ENCODE data around the gene RBM20.

DNA sequence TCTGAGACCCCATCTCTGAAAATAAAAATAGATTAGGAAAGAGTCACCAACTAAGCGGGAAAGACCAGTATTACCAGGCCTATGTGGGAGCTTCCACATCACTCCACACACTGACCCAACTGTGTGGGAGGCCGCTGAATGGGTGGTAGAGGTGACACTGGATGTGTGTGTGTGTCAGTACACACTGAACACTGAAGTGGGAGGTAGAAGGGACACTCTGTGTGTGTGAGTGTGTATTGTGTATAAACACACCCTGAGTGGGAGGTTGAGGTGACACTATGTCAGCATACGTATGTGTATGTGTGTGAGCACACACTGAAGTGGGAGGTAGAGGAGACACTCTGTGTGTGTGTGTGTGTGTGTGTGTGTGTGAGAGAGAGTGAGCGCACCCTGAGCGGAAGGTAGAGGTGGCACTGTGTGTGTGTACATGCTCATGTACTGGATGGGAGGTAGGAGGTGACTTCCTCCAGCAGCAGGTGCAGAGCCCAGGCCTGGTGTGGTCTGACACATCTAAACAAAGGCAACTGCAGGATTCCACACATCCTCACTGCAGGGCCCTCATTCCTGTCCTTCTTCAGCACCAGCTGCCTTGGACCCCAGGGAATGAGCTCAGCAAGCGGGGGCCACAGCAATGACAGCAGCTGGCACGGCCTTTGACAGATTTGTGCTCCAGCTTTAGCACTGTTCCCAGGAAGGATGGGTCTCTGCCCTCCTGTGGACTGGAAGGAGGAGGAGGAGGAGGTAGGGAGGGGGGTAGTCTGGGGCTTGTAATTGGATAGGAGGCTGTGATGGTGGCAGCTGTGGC is 26.5 kb upstream of the RBM20 start:
- TF ChIP-seq, protein P1, sequence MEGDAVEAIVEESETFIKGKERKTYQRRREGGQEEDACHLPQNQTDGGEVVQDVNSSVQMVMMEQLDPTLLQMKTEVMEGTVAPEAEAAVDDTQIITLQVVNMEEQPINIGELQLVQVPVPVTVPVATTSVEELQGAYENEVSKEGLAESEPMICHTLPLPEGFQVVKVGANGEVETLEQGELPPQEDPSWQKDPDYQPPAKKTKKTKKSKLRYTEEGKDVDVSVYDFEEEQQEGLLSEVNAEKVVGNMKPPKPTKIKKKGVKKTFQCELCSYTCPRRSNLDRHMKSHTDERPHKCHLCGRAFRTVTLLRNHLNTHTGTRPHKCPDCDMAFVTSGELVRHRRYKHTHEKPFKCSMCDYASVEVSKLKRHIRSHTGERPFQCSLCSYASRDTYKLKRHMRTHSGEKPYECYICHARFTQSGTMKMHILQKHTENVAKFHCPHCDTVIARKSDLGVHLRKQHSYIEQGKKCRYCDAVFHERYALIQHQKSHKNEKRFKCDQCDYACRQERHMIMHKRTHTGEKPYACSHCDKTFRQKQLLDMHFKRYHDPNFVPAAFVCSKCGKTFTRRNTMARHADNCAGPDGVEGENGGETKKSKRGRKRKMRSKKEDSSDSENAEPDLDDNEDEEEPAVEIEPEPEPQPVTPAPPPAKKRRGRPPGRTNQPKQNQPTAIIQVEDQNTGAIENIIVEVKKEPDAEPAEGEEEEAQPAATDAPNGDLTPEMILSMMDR (optimal IDR thresholded peaks at IDR 0.05 in 1 of 3, IDR thresholded peaks at IDR 0.05 in 1 of 3, conservative IDR thresholded peaks at IDR 0.05 in 1 of 3; ENCODE audit: extremely low read depth in 1 of 3, insufficient read depth in 2 of 3, low read length in 3 of 3): no peak
- TF ChIP-seq EZH2 (IDR thresholded peaks at IDR 0.05; ENCODE audit: low read length): no peak

Data from keratinocyte (primary cell).